ENCODE data around the gene BAG5.

The BAG5 gene

GRCh38 chr14:103563844-103564505, 1.5 kb upstream of the BAG5 start:
- DNase-seq (ENCODE audit: low read depth), result no peak

GRCh38 chr14:103563226-103563620, 766 bp upstream of the BAG5 start:
- DNase-seq (ENCODE audit: low read depth), result no peak

GRCh38 chr14:103562179-103562428, 353 bp downstream of the BAG5 start:
- no peak for DNase-seq (ENCODE audit: low read depth)

- peak; percentile 25 for DNase-seq (ENCODE audit: low read depth)
Measured at GRCh38 chr14:103561381-103562178, 877 bp downstream of the BAG5 start.

GRCh38 chr14:103560691-103561090, 1.8 kb downstream of the BAG5 start:
- no peak for DNase-seq (ENCODE audit: low read depth)

GRCh38 chr14:103559766-103560165, 2.7 kb downstream of the BAG5 start:
- DNase-seq (ENCODE audit: low read depth), result no peak

- no peak for DNase-seq (ENCODE audit: low read depth)
Measured at GRCh38 chr14:103558071-103558882, 4.2 kb downstream of the BAG5 start.

- no peak for DNase-seq (ENCODE audit: low read depth)
Measured at GRCh38 chr14:103556946-103557758, 5.3 kb downstream of the BAG5 start.

- no peak for DNase-seq (ENCODE audit: low read depth)
Measured at GRCh38 chr14:103555559-103556337, 6.7 kb downstream of the BAG5 start.

- DNase-seq (ENCODE audit: low read depth), result no peak
Measured at GRCh38 chr14:103552846-103553210, 9.6 kb downstream of the BAG5 start.

- DNase-seq (ENCODE audit: low read depth), result no peak
Measured at GRCh38 chr14:103552011-103552845, 10.2 kb downstream of the BAG5 start.

- DNase-seq (ENCODE audit: low read depth), result no peak
Measured at GRCh38 chr14:103551338-103551762, 11.1 kb downstream of the BAG5 start.

GRCh38 chr14:103550451-103551337, 11.8 kb downstream of the BAG5 start:
- no peak for DNase-seq (ENCODE audit: low read depth)

GRCh38 chr14:103549361-103550311, 12.8 kb downstream of the BAG5 start:
- DNase-seq (ENCODE audit: low read depth), result no peak

GRCh38 chr14:103548463-103549351, 13.8 kb downstream of the BAG5 start:
- DNase-seq (ENCODE audit: low read depth), result no peak

- no peak for DNase-seq (ENCODE audit: low read depth)
Measured at GRCh38 chr14:103547941-103548462, 14.5 kb downstream of the BAG5 start.

GRCh38 chr14:103547455-103547940, 15.0 kb downstream of the BAG5 start:
- no peak for DNase-seq (ENCODE audit: low read depth)
